Activated CD4-positive, alpha-beta T cell treated with anti-CD3 and anti-CD28 coated beads, Interleukin-2, amount 10 ng/mL, durations not matched to agents 24 days and 14 days (primary cell): Measurements from ENCODE around the gene NBPF4. TPM values are rescaled to one million over a fixed set of nuclear protein-coding genes. Genes with fewer than 3 reads are reported as not detected.
"Not testable (repeated sequence)": the region's sequence is repeated elsewhere in the genome, so short reads cannot be mapped to it uniquely, and the experiment has no call there.

ENCODE experiments used
- DNase-seq: peaks from one replicate; pipeline ENCODE4 v3.0.0; 2022
- H3K27ac Mint-ChIP-seq: one replicate; pipeline ENCODE4 v1.8.0; 2022; ENCODE audit warnings: mild to moderate bottlenecking, mixed read lengths
- H3K27me3 Mint-ChIP-seq: one replicate; pipeline ENCODE4 v1.8.0; 2022; ENCODE audit warnings: mixed read lengths
- H3K36me3 Mint-ChIP-seq: one replicate; pipeline ENCODE4 v1.8.0; 2022; ENCODE audit warnings: low read depth, mild to moderate bottlenecking, mixed read lengths
- H3K4me1 Mint-ChIP-seq: one replicate; pipeline ENCODE4 v1.8.0; 2021; ENCODE audit warnings: mixed read lengths
- H3K4me3 Mint-ChIP-seq: one replicate; pipeline ENCODE4 v1.8.0; 2022; ENCODE audit warnings: mild to moderate bottlenecking, moderate library complexity, mixed read lengths
- H3K9me3 Mint-ChIP-seq: one replicate; pipeline ENCODE4 v1.8.0; 2021; ENCODE audit warnings: mixed read lengths
- intact Hi-C: fragments of 100-400 bp; cut with micrococcal nuclease; formaldehyde crosslinking; loops from one replicate; pipeline ENCODE4 v1.15.1; 2023
- total RNA-seq: library from RNA; stranded (reverse); gene quantifications from 2 replicates; pipeline ENCODE4 v1.2.3, GENCODE V29; 2022

The NBPF4 gene, protein sequence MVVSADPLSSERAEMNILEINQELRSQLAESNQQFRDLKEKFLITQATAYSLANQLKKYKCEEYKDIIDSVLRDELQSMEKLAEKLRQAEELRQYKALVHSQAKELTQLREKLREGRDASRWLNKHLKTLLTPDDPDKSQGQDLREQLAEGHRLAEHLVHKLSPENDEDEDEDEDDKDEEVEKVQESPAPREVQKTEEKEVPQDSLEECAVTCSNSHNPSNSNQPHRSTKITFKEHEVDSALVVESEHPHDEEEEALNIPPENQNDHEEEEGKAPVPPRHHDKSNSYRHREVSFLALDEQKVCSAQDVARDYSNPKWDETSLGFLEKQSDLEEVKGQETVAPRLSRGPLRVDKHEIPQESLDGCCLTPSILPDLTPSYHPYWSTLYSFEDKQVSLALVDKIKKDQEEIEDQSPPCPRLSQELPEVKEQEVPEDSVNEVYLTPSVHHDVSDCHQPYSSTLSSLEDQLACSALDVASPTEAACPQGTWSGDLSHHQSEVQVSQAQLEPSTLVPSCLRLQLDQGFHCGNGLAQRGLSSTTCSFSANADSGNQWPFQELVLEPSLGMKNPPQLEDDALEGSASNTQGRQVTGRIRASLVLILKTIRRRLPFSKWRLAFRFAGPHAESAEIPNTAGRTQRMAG
- total RNA-seq = 0.14 TPM in 1 of 2 replicates, not detected in the other

DNA sequence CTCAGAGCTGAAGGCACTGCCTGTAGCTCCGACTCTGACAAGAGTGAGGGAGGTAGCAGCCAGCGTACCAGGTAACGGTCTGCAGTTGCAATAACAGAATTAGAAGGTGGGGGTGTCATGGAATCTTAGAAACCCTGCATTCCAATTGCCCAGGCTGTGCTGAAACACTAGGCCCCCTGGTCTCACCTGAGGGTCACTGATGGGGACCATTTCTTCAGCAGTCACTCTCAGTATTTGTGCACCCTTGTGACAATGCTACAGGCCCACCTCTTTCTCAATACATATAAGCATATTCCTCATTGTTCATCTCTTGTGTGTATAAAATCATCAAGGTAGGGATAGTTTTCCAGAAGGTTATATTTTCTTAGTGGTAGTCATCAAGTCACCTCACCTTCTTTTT lies at the start of gene NBPF4:
NBPF4 (minus strand) TSS at position 101 of the 400 bp plus-strand sequence. CDS start 315 bp downstream, outside the sequence.
- DNase-seq, intact Hi-C loops, H3K36me3 Mint-ChIP-seq, H3K9me3 Mint-ChIP-seq, H3K4me1 Mint-ChIP-seq, H3K27ac Mint-ChIP-seq, H3K4me3 Mint-ChIP-seq, H3K27me3 Mint-ChIP-seq: not testable (repeated sequence)

DNA sequence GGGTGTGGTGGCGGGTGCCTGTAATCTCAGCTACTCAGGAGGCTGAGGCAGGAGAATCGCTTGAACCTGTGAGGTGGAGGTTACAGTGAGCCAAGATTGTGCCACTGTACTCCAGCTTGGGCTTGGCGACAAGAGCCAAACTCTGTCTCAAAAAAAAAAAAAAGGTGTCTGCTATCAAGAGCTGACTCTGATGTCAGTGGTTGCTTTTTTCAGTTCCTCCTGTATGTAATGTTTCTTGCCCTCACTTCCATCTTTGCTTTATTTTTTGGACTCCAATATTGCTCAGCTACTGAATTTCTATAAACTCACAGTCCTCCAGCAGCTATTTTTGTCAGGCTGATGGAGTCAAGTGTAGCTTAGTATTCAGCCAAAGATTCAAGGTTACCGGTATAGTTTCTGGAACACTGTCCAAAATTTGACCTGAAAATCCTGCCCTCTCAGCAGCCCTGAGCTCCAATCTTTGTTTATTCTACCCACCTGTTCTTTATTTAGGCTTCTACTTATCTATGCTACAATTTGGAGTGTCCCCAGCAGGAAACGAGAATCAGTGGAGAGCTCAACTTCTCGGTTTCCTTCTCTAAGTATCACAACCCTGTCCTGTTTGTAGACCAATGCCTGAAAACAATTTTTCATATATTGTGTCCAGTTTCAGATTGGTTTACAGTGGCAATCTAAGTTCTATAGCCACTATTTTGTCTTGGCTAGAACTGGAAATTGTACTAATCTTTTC lies 38.8 kb upstream of the NBPF4 start:
- H3K4me1 Mint-ChIP-seq, H3K36me3 Mint-ChIP-seq, DNase-seq, H3K27ac Mint-ChIP-seq, intact Hi-C loops, H3K9me3 Mint-ChIP-seq, H3K4me3 Mint-ChIP-seq, H3K27me3 Mint-ChIP-seq: not testable (repeated sequence)

DNA sequence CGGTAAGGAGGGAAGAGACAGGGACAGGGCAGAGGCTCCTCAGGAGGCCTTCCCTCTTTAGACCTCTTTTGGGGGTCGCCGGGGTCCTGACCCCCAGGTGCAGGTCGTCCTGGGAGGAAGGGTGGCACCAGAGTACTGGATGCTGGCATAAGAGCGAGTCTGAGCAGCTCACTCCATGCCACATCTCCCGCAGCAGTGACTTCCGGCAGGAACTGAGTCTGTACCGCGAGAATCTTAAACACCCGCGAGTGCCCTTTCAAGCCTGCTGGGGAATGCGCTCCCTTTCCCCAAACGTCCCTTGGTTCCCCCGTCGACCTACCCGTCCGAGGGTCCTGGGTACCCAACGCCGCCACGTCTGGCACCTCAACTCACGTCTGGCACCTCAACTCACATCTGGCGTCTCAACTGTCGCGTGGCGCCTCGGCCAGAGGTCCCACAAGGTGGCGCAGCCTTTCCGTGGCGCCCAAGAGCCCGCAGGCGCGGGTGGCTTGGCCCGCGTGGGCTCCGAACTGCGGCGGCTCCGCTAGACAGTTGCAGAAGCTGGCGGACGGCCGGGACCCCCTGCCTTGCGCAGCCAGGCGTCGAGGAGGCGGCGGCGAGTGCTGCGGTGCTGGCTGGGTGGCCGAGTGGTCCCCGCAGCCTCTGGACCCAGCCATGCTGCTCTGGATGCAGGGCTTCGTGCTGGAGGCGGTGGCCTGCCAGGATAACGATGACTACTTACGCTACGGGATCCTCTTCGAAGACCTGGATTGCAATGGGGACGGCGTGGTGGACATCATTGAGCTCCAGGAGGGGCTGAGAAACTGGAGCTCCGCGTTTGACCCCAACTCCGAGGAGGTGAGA lies 28.8 kb upstream of the NBPF4 start:
- H3K9me3 Mint-ChIP-seq, H3K27me3 Mint-ChIP-seq, H3K27ac Mint-ChIP-seq, intact Hi-C loops, DNase-seq, H3K4me1 Mint-ChIP-seq, H3K36me3 Mint-ChIP-seq, H3K4me3 Mint-ChIP-seq: not testable (repeated sequence)

DNA sequence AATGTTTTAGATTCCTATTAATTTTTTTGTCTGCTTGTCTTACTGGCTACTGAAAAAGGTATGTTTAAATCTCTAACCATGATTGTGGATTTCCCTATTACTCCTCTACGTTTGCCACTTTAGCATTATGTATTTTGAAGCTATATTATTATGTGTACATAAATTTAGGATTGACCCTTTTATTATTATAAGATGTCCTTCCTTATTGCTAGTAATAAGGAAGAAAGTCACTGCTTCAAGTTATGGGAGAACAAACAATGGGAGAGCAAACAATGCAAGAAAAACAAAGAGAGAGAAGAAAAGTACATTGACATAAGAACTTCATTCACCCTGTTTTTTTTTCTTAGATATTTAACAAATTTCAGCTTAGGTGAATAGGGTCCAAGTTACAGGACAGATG lies 23.2 kb upstream of the NBPF4 start:
- H3K36me3 Mint-ChIP-seq, H3K27ac Mint-ChIP-seq, H3K9me3 Mint-ChIP-seq, H3K27me3 Mint-ChIP-seq, H3K4me3 Mint-ChIP-seq, intact Hi-C loops, H3K4me1 Mint-ChIP-seq, DNase-seq: not testable (repeated sequence)

DNA sequence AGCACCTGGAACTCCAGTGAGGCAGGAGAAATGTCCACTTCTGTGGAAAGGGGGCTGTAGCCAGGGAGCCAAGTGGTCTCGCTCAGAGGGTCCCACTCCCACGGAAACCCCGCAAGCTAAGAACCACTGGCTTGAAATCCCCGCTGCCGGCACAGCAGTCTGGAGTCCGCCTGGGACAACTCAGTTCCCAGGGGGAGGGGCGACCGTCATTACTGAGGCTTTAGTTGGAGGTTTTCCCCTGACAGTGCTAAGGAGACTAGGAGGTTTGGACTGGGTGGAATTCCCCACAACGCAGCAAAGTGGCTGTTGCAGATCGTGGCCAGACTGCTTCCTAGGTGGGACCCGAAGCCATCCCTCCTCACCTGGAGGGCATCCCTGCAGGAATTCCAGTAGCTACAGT lies 18.1 kb upstream of the NBPF4 start:
- H3K27ac Mint-ChIP-seq, DNase-seq, intact Hi-C loops, H3K9me3 Mint-ChIP-seq, H3K27me3 Mint-ChIP-seq, H3K4me1 Mint-ChIP-seq, H3K4me3 Mint-ChIP-seq, H3K36me3 Mint-ChIP-seq: not testable (repeated sequence)

DNA sequence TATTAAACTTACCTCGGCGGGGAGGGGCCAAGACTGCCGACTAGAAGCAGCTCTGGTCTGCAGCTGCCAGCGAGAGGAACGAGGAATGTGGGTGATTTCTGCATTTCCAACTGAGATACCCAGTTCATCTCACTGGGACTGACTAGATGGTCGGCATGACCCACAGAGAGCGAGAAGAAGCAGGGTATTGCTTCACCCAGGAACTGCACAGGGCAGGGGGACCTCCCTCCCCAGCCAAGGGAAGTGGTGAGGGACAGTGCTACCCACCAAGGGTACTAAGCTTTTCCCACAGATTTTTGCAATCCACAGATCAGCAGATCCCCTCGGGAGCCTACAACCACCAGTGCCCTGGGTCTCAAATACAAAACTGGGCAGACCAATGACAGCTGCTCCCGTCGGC lies 17.6 kb upstream of the NBPF4 start:
- H3K4me3 Mint-ChIP-seq, H3K27ac Mint-ChIP-seq, H3K4me1 Mint-ChIP-seq, DNase-seq, H3K9me3 Mint-ChIP-seq, H3K27me3 Mint-ChIP-seq, intact Hi-C loops, H3K36me3 Mint-ChIP-seq: not testable (repeated sequence)

DNA sequence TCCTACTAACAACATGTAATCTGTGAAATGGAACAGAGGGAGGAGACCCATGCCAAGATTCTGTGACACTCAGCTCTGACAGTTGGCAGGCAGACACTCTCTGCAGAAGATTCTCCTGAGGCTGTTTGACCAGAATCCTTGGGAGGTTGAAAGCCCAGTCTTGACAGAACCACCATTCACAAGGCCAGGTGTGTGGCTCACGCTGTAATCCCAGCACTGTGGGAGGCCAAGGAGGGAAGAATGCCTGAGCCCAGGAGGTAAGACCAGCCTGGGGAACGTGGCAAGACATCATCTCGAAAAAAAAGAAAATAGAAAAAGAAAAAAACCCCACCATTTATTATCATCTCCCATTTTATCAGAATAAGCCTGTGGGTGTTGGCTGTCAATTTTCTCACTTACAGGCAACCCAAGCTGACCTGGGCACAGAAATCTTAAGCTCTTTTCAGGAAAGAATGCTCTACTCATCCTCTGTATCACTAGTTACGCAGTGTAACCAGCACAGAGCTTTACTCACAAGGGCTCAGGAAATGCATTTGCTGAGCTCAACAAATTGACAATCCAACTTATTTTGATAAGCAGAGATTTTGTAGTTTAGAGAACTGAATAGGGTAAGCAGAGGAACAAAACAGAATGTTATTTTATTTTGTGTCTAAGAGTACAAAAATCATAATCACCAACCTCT lies 16.8 kb upstream of the NBPF4 start:
- H3K27ac Mint-ChIP-seq, H3K4me1 Mint-ChIP-seq, H3K9me3 Mint-ChIP-seq, H3K4me3 Mint-ChIP-seq, DNase-seq, H3K27me3 Mint-ChIP-seq, intact Hi-C loops, H3K36me3 Mint-ChIP-seq: not testable (repeated sequence)

DNA sequence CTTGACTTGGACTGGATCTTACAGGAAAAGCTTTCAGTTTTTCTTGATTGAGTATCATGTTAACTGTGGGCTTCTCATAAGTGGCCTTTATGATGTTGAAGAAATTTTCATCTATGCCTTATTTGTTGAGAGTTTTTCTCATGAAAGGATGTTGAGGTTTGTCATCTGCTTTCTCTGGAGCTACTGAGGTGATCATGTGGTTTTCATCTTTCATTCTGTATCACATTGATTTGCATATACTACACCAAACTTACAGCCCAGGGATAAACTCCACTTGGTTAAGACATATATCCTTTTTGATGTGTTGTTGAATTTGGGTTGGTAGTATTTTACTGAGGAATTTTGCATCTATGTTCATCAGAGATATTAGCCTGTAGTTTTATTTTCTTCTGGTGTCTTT lies 11.6 kb upstream of the NBPF4 start:
- H3K4me3 Mint-ChIP-seq, intact Hi-C loops, DNase-seq, H3K27ac Mint-ChIP-seq, H3K27me3 Mint-ChIP-seq, H3K4me1 Mint-ChIP-seq, H3K9me3 Mint-ChIP-seq, H3K36me3 Mint-ChIP-seq: not testable (repeated sequence)

DNA sequence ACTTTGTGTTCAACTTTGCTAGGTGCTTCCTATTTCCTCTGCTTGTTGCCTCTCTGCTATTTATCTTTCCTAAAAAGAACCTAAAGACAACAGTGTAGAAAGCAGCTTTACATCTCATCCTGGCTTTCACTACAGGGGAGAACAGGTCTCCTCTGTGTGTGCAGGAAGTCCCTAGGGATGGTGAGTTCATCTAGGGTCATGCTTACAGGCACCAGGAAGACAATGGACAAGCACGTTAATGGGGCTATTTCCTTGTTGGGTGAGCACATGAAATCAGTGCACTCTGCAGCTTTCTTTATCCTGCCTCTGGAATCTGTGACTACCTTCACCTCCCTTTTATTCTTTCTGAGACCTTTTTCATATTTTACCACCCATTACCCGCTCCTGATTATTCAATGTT lies 4.5 kb downstream of the NBPF4 start:
- H3K27ac Mint-ChIP-seq, H3K27me3 Mint-ChIP-seq, H3K4me3 Mint-ChIP-seq, H3K9me3 Mint-ChIP-seq, H3K4me1 Mint-ChIP-seq, intact Hi-C loops, DNase-seq, H3K36me3 Mint-ChIP-seq: not testable (repeated sequence)

DNA sequence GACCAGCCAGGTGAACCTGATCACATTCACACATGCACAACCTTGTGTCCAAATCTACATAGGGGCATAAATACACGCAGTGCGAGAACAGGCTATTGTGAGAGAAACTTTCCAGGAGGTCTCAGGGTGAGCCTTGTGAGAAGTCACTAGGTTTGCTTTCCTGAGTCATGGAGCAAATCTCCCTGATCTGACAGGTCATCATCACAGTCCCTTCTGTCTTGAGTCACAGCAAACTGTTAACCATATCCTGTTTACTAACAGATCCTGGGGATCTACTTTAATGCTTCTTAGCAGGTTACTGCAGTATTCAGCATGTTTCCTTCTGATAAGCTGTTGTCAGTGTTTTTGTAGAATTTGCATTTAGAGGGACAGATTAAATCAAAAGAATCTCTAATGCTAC lies 8.6 kb downstream of the NBPF4 start:
- H3K27me3 Mint-ChIP-seq, intact Hi-C loops, H3K4me1 Mint-ChIP-seq, H3K9me3 Mint-ChIP-seq, H3K36me3 Mint-ChIP-seq, H3K4me3 Mint-ChIP-seq, H3K27ac Mint-ChIP-seq, DNase-seq: not testable (repeated sequence)

DNA sequence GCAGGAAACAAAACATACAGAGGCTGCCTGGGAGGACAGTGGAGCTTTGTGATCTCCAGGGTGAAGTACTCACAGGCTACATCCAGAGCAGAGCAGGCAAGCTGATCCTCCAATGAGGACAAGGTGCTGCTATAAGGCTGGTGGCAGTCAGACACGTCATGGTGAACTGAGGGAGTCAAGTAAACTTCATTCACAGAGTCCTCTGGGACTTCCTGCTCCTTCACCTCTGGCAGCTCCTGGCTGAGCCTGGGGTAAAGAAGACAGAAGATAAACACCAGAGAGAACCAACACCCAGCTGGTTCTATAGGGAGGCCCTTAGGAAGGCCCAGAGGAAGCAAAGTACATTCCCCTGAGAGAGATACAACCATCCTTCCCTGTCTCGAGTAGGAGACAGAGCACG lies 11.7 kb downstream of the NBPF4 start:
- H3K9me3 Mint-ChIP-seq, H3K27me3 Mint-ChIP-seq, intact Hi-C loops, H3K4me1 Mint-ChIP-seq, DNase-seq, H3K4me3 Mint-ChIP-seq, H3K27ac Mint-ChIP-seq, H3K36me3 Mint-ChIP-seq: not testable (repeated sequence)

DNA sequence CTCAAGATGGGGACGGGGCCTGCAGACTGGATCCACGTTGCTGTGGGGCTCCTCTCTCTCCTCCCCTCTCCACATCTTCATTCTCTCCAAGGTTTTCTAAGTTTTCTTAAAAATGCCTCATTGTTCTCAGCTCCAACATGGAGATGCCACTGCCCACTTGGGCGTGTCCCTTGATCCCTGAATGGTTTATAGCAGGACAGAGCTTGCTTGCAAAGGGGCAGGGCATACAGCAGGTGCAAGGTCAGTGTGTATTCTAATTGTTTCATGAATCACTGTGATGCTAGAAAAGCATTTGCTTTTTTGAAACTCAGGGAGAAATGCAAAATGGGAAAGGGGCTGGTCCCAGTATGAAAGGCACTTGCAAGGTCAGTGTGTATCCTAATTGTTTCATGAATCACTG lies 13.9 kb downstream of the NBPF4 start:
- H3K36me3 Mint-ChIP-seq, H3K27me3 Mint-ChIP-seq, H3K4me3 Mint-ChIP-seq, DNase-seq, intact Hi-C loops, H3K4me1 Mint-ChIP-seq, H3K27ac Mint-ChIP-seq, H3K9me3 Mint-ChIP-seq: not testable (repeated sequence)

DNA sequence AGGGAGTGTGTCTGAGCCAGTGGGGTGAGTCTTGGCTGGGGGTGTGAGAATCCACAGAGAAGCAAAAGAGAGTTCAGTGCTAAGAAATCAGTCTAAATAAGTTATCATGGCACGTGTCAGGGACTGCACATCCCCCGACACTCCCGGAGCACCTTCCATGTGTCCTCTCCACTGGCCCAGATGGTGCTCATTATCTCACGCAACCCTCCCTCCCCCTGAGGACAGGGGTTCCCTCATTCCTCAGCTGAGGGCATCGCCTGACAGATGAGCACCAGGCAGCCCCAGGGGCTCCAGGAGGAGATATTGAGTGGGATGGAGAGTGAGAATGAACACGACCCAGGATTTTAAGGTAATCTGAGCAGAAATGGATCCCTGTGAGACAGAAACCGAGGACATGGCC lies 16.1 kb downstream of the NBPF4 start:
- DNase-seq, intact Hi-C loops, H3K27ac Mint-ChIP-seq, H3K4me3 Mint-ChIP-seq, H3K36me3 Mint-ChIP-seq, H3K4me1 Mint-ChIP-seq, H3K9me3 Mint-ChIP-seq, H3K27me3 Mint-ChIP-seq: not testable (repeated sequence)
